ENCODE results near the gene SYNJ2BP.

GRCh38 chr14:70416725-70417349 lies at the start of gene SYNJ2BP:
- TF ChIP-seq CTCF (IDR thresholded peaks at IDR 0.05) (peak in 1 of 6 experiments; percentile 3), POLR2A (IDR thresholded peaks at IDR 0.05) (no peak)
